22Rv1 (cell line): ENCODE data around the gene SPC25.

Source experiments
- CTCF ChIP-seq: fragments of 450-650 bp; IDR thresholded peaks from 2 replicates; pipeline ENCODE4 v1.5.1; 2017; ENCODE audit warnings: mild to moderate bottlenecking
- ZFX ChIP-seq: fragments of 450-650 bp; IDR thresholded peaks from 2 replicates; pipeline ENCODE4 v1.6.1; 2017; ENCODE audit warnings: antibody characterized with exemption, borderline replicate concordance

GRCh38 chr2:168903888-168904287 lies 13.7 kb upstream of the SPC25 start:
- no peak for TF ChIP-seq CTCF
- TF ChIP-seq ZFX = no peak
